Stimulated activated CD4-positive, alpha-beta T cell treated with anti-CD3 and anti-CD28 coated beads, Interleukin-12 subunit alpha, Interleukin-12 subunit beta, amount 100 ng/mL, for 48 hours (primary cell): ENCODE measurements around the gene PHF5A.

Source experiments
- DNase-seq, 3 donors: peaks; one replicate each; pipeline ENCODE4 v3.0.0-alpha.2; 2020; ENCODE audit warnings: low read depth in 2 of 3, low spot score in 1 of 3

PHF5A gene, protein sequence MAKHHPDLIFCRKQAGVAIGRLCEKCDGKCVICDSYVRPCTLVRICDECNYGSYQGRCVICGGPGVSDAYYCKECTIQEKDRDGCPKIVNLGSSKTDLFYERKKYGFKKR

GRCh38 chr22:41468381-41469217, at the start of gene PHF5A, which contains the start of gene ACO2:
PHF5A (minus strand) TSS chr22:41468692; CDS start chr22:41468653, 39 bp downstream.
ACO2 (plus strand) TSS chr22:41469117; CDS start chr22:41469147, 30 bp downstream.
- DNase-seq, result peak; percentile 96 to 99 (median 98)

GRCh38 chr22:41518048-41518347, 49.5 kb upstream of the PHF5A start:
- DNase-seq, result no peak

DNA sequence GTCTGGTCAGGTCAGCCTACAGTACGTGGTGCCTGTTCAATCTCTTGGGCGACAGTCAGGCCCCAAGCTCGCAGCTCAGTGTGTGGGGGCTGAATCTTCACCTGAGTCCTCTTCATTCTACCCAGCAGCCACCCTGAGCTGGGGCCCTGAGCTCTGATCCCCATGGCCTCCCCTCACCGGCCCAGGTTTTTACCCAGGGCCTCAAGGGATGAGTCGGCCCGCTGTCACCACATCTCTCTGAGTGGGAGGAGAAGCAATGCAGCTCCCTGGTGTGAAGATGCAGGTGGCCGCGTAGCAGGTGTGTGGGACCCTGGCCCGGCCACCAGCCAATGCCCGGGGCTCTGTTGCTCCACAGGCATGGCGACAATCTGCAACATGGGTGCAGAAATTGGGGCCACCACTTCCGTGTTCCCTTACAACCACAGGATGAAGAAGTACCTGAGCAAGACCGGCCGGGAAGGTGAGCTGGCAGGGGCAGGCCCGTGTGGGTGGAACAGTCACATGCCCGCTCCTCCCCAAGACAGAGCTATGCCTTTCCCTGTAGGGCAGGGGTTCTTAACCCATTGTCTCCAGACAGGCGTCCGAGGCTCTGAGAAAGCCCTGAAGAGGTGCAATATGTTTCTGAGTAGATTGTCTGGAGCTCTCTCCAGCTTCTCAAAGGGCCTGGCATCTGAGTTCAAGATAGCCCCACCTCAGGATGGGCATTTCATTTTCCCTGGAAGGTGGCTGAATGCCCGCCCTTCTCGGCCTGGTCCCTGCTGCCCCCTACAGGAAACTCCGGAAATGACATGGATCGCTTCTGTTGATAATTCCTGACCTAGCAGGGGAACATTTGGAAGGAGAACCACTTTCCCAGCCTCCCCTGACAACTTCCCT, 48.9 kb upstream of the PHF5A start:
- DNase-seq, result peak in 1 of 3 donors; percentile 32

DNA sequence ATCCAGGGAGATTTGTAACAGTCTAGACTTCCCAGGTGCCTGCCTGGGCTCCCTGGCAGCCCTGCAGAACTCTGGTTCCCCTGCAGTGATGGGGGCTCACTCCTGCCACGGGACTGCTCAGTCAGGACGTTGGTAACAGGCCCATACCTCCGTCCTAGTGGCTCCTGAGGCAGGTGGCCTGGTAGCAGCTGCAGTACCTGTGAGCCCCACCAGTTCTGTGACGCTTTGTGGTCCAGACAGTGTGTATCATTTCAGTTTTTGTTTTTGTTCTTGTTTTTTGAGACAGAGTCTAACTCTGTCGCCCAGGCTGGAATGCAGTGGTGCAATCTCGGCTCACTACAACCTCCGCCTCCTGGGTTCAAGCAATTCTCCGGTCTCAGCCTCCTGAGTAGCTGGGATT, 48.0 kb upstream of the PHF5A start:
- DNase-seq, result no peak

DNA sequence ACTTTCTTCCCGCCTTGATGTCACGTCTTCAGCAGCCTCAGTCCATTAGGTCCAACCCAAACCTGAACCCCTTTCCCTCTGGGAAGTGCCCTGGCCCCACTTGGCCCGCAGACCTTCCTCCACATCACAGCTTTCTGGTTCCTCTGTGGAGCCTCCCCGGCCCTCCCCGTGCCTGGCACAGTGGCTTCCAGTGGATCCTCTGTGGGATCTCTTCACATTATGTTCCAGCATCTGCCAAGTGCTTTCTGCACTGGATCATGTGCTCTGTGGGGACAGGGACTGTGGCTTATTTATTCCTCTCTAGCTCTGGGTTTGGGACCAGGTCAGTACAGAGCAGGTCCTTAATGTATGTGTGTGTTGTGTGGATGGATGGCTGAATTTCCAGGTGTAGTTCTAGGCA, 44.9 kb upstream of the PHF5A start:
- DNase-seq, result no peak

GRCh38 chr22:41512421-41513194, 44.1 kb upstream of the PHF5A start:
- DNase-seq, result no peak

GRCh38 chr22:41511521-41511968, 43.1 kb upstream of the PHF5A start:
- no peak for DNase-seq

- DNase-seq, result no peak
Observed at GRCh38 chr22:41508770-41509170, 40.3 kb upstream of the PHF5A start.

GRCh38 chr22:41507330-41508063, 39.0 kb upstream of the PHF5A start:
- DNase-seq, result no peak

- no peak for DNase-seq
Observed at GRCh38 chr22:41505511-41506220, 37.2 kb upstream of the PHF5A start.

DNA sequence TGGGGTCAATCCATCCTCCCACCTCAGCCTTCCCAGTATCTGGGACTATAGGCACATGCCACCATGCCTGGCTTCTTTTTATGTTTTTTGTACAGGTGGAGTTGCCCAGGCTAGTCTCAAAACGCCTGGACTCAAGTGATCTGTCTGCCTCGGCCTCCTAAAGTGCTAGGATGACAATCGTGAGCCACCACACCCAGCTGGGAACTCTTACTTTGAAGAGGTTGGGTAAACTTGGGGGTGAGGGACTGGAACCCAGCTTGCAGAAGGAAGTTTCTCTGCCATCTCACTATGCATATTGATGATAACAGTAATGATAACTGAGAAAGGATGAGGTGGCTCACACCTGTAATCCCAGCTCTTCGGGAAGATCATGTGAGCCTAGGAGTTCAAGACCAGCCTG, 36.3 kb upstream of the PHF5A start:
- no peak for DNase-seq

DNA sequence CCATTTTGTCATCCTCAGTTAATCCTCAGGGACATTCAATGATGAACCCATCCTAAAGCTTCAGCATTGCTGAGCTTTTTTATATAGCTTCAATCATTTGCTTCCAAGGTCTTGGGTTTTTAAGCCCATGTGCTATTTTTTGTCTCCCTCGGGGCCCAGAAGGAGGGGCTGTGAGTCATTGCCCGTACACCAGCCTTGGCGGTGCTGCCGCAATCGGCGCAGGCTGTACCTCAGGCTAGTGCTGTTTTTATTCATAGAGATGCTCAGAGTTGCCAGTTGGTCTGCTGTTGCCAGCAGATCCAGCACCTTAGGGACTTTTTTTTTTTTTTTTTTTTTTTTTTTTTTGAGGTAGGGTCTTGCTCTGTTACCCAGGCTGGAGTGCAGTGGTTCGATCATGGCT, 35.9 kb upstream of the PHF5A start:
- DNase-seq, result no peak

- no peak for DNase-seq
Observed at GRCh38 chr22:41501209-41501608, 32.7 kb upstream of the PHF5A start.

DNA sequence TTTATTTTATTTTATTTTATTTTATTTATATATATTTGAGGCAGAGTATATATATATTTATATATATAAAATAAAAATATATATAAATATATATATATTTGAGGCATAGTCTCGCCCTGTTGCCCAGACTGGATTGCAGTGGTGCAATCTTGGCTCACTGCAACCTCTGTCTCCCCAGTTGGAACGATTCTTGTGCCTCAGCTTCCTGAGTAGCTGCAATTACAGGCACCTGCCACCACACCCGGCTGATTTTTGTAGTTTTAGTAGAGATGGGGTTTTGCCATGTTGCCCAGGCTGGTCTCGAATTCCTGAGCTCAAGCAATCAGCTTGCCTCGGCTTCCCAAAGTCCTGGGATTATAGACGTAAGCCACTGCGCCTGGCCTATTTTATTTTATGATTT, 31.8 kb upstream of the PHF5A start:
- no peak for DNase-seq

GRCh38 chr22:41499624-41500280, 31.3 kb upstream of the PHF5A start:
- DNase-seq, result no peak

DNA sequence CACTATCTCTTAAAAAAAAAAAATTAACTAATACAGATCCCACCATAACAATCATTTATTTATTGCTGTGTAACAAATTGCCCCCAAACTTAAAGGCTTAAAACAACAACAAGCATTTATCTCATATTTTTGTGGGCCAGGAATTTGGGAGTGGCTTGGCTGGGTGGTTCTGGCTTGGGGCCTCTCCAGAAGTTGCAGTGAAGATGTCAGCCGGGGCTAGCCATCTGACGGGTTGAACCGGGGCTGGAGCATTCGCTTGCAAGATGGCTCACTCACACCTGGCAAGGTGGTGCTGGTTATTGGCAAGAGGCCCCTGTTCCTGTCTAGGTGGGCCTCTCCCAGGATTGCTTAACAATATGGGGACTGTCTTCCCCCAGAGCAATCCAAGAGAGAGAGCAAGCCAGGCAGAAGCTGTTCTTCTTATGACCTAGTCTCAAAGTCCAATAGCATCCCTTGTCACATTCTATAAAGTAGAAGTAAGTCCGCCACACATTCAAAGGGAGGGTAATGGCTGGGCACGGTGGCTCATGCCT, 29.9 kb upstream of the PHF5A start:
- DNase-seq, result no peak

GRCh38 chr22:41491374-41492100, 23.0 kb upstream of the PHF5A start:
- no peak for DNase-seq
